GM18526 (cell line): ENCODE results near the gene SMIM13.

ENCODE experiments used
- POLR2A ChIP-seq: IDR thresholded peaks from 3 replicates; pipeline ENCODE4 v1.6.1; 2011; ENCODE audit not compliant: insufficient read length; ENCODE audit errors: extremely low read depth

Gene SMIM13

GRCh38 chr6:11187301-11187700 is 93.7 kb downstream of the SMIM13 start:
- TF ChIP-seq POLR2A = no peak
